ENCODE measurements around the gene GALNT17. TPM values are rescaled to one million over a fixed set of nuclear protein-coding genes. Genes with fewer than 3 reads are reported as not detected.

GALNT17 gene
- total and polyA plus RNA-seq, 4 donors: 2.8 to 10.8 (median 7.4) TPM

GRCh38 chr7:71613313-71613712, 481.4 kb downstream of the GALNT17 start:
- no peak for ATAC-seq (ENCODE audit: insufficient read depth, low FRiP score)
- H3K27ac ChIP-seq (ENCODE audit: low read depth in 1 of 2, low read length in 1 of 2): peak overlapping the region in 1 of 2 donors; percentile 70

GRCh38 chr7:71615017-71615416, 483.1 kb downstream of the GALNT17 start:
- Histone ChIP-seq H3K4me3 (no peak overlapping the region), H3K9me3 (ENCODE audit: control insufficient read depth in 4 of 4, insufficient read depth in 3 of 4, low read length in 3 of 4) (no peaks in the 10 kb centered on the region), H3K9ac (ENCODE audit: insufficient read depth in 1 of 2, low read length in 2 of 2) (no peak overlapping the region), H3K27ac (ENCODE audit: low read depth in 1 of 2, low read length in 1 of 2) (peak overlapping the region in 1 of 2 donors; percentile 84), H3K4me1 (ENCODE audit: control insufficient read depth in 5 of 5, insufficient read depth in 5 of 5, low read length in 5 of 5) (peaks cover 1 to 51% (median 19%) of the 10 kb centered on the region in 5 donors), H3K27me3 (ENCODE audit: control insufficient read depth in 3 of 3, insufficient read depth in 3 of 3, low read length in 2 of 3) (no peaks in the 10 kb centered on the region), H3K36me3 (ENCODE audit: control insufficient read depth in 4 of 4, insufficient read depth in 4 of 4, low read length in 4 of 4) (no peaks in the 10 kb centered on the region)
- TF ChIP-seq CTCF (IDR thresholded peaks at IDR 0.05; ENCODE audit: control extremely low read depth, extremely low read depth): no peak
- WGBS, 2 donors: 61 to 65% methylated on average over 5 of the region's 5 CpGs
- DNase-seq: peak; percentile 22 to 38 (median 32)
- peak; percentile 20 for ATAC-seq (ENCODE audit: insufficient read depth, low FRiP score)

More at GRCh38 chr7:71613313-71613712, 481.4 kb downstream of the GALNT17 start:
- H3K9me3 ChIP-seq (ENCODE audit: control insufficient read depth in 4 of 4, insufficient read depth in 3 of 4, low read length in 3 of 4): no peaks in the 10 kb centered on the region
- DNase-seq: peak; percentile 38 to 84 (median 83)
- no peak overlapping the region for H3K4me3 ChIP-seq
- H3K4me1 ChIP-seq (ENCODE audit: control insufficient read depth in 5 of 5, insufficient read depth in 5 of 5, low read length in 5 of 5): peaks cover 1 to 51% (median 19%) of the 10 kb centered on the region in 5 donors
- 20 to 23% methylated on average over 3 of the region's 3 CpGs for WGBS, 2 donors
- H3K36me3 ChIP-seq (ENCODE audit: control insufficient read depth in 4 of 4, insufficient read depth in 4 of 4, low read length in 4 of 4): no peaks in the 10 kb centered on the region
- no peak for TF ChIP-seq CTCF (IDR thresholded peaks at IDR 0.05; ENCODE audit: control extremely low read depth, extremely low read depth)
- H3K27me3 ChIP-seq (ENCODE audit: control insufficient read depth in 3 of 3, insufficient read depth in 3 of 3, low read length in 2 of 3): no peaks in the 10 kb centered on the region
- no peak overlapping the region for H3K9ac ChIP-seq (ENCODE audit: insufficient read depth in 1 of 2, low read length in 2 of 2)

- 96 to 98% methylated on average over 3 of the region's 3 CpGs for WGBS, 2 donors
These were observed 484.3 kb downstream of the GALNT17 start for GRCh38 chr7:71616217-71616616.

More at GRCh38 chr7:71616217-71616616, 484.3 kb downstream of the GALNT17 start:
- TF ChIP-seq CTCF (IDR thresholded peaks at IDR 0.05; ENCODE audit: control extremely low read depth, extremely low read depth): no peak
- Histone ChIP-seq H3K9ac (ENCODE audit: insufficient read depth in 1 of 2, low read length in 2 of 2) (no peak overlapping the region), H3K4me3 (no peak overlapping the region), H3K36me3 (ENCODE audit: control insufficient read depth in 4 of 4, insufficient read depth in 4 of 4, low read length in 4 of 4) (no peaks in the 10 kb centered on the region), H3K27ac (ENCODE audit: low read depth in 1 of 2, low read length in 1 of 2) (peak overlapping the region in 1 of 2 donors; percentile 84), H3K9me3 (ENCODE audit: control insufficient read depth in 4 of 4, insufficient read depth in 3 of 4, low read length in 3 of 4) (no peaks in the 10 kb centered on the region), H3K27me3 (ENCODE audit: control insufficient read depth in 3 of 3, insufficient read depth in 3 of 3, low read length in 2 of 3) (no peaks in the 10 kb centered on the region), H3K4me1 (ENCODE audit: control insufficient read depth in 5 of 5, insufficient read depth in 5 of 5, low read length in 5 of 5) (peaks cover 1 to 40% (median 19%) of the 10 kb centered on the region in 5 donors)
- DNase-seq: no peak
- no peak for ATAC-seq (ENCODE audit: insufficient read depth, low FRiP score)

Data from lung (tissue), 12 donors.